ENCODE results near the gene COX5B. TPM values are rescaled to one million over a fixed set of nuclear protein-coding genes. Genes with fewer than 3 reads are reported as not detected.
"Not testable (repeated sequence)": the region's sequence is repeated elsewhere in the genome, so short reads cannot be mapped to it uniquely, and the experiment has no call there.

Gene COX5B, protein sequence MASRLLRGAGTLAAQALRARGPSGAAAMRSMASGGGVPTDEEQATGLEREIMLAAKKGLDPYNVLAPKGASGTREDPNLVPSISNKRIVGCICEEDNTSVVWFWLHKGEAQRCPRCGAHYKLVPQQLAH
- 169 TPM for polyA plus RNA-seq (ENCODE audit: insufficient read length)

DNA sequence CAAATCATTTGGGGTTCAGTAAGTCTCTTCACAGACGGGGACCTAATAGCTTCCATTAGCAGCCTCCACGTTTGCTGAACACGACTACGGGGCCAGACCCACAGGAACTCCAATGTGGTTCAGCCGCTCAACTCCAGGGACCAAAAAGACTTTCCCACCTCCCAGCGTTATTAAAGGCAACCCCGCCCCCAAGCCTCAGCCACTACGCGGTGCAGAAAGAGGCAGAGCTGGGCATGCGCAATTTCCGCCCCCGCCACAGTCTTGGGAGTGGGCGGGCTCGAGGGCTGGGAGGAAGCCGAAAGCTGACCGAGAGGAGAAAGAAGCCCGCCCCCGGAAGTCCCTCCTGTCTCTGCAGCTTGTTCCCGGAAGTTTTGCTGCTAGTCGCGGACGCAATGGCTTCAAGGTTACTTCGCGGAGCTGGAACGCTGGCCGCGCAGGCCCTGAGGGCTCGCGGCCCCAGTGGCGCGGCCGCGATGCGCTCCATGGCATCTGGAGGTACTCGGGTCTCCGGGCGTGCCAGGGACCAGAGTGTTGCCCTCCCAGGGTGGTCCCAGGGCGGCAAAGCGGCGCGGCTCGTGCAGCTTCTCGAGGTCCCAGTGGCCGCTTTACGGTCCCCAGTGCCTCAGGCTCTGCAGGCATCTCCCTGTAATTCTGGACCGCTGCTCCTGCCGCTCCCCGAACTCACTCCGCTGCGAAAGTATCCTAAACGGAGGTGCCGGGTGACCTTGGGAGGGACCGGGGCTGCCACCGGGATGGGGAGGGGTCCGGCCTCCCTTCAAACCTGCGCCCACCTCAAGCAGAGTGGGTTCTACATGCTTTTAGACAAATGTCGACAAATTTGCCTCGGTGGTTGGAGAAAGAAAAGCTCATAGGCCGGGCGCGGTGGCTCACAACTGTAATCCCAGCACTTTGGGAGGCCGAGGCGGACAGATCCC lies at the start of gene COX5B:
TSS of gene COX5B (plus strand) at position 368 of the 935 bp plus-strand sequence. CDS start at position 393, 25 bp downstream.
- peak; percentile 93 for DNase-seq (ENCODE audit: low read depth)

DNA sequence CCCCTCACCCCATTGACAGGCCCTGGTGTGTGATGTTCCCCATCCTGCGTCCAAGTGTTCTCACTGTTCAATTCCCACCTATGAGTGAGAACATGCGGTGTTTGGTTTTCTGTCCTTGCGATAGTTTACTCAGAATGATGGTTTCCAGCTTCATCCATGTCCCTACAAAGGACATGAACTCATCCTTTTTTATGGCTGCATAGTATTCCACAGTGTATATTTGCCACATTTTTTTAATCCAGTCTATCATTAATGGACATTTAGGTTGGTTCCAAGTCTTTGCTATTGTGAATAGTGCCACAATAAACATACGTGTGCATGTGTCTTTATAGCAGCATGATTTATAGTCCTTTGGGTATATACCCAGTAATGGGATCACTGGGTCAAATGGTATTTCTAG lies 49.7 kb upstream of the COX5B start:
- DNase-seq (ENCODE audit: low read depth), result not testable (repeated sequence)

DNA sequence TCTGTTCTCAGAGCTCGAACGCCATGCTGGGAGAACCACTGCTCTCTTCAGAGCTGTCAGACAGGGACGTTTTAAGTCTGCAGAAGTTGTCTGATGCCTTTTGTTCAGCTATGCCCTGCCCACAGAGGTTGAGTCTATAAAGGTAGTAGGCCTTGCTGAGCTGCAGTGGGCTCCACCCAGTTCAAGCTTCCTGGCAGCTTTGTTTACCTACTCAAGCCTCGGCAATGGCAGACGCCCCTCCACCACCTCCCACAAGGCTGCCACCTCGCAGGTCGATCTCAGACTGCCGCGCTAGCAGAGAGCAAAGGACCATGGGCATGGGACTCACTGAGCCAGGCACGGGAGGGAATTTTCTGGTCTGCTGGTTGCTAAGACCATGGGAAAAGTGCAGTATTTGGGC lies 44.3 kb upstream of the COX5B start:
- not testable (repeated sequence) for DNase-seq (ENCODE audit: low read depth)

DNA sequence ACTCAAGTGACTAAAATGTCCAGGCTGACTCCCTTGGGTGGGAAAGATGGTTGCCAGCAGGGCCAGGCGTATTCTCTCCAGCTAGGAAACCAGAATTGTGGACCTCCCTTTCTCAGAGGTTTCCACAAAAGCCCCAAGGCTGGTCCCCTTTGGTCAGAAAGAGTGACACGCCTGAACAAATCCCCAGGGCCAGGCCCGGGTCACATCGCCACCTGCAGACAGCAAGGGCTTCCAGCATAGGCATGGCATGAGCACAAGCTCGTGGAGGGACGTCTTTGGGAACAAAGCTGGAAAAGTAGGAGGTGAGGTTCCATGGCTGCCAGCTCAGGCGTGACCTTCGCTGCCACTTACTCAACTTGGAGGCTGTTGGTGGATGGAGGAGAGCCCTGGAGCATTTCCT lies 40.8 kb upstream of the COX5B start:
- DNase-seq (ENCODE audit: low read depth), result not testable (repeated sequence)

DNA sequence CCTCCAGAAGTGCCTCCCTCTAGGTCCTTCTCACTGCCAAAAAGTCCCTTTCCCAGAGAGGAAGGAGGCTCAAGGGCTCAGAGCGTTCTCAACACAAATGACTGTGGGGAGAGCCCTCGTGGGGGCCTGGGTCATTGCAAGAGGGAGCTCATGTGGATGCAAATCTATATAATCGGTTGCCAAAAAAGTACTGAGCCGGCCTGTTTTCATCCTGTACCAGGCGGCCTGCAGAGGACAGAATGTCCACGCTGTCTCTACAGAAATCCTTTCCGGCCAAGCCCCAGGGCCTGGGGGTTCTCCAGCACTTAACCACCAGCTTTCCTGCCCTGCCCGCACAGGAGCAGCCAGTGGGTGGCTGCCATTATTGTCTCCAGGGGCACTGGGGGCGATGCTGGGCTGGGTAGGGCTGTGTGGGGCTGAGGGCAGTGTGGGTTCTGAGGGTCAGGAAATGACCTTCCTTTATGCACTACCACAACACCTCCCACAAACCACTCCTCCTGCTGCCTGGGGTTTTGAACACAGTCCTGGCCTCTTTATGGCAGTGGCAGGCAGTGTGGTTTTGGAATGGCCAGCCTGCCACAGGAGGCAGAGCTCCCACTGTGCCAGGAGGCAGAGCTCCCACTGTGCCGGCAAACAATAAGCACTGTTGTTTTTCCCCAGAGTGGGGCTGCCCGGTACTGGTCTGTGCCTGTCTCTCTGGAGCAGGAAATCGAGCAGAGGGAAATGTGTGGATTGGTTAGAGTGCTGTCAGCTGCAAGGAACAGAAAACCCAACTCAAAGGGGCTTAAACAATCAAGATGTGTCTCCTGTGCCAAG lies 40.1 kb upstream of the COX5B start:
- DNase-seq (ENCODE audit: low read depth), result not testable (repeated sequence)

DNA sequence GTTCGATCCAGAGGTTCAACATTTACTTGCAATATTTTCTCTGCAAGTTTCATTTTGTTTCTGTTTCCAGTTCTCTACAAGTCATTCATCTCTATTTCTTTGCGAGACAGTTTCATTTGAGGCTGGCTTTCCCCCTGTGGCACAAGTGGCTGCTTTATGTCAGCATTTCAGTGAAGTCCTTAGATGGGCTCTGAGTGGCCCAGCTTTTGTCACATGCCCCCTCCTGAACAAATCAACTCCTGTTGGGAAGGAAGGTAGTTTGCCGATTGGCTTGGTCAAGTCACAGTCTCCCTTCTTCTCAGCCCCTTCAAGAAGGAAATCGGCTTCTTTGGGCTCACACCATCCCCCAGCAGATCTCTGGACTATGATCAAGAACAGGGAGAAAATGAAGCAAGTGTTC lies 37.1 kb upstream of the COX5B start:
- DNase-seq (ENCODE audit: low read depth), result not testable (repeated sequence)

DNA sequence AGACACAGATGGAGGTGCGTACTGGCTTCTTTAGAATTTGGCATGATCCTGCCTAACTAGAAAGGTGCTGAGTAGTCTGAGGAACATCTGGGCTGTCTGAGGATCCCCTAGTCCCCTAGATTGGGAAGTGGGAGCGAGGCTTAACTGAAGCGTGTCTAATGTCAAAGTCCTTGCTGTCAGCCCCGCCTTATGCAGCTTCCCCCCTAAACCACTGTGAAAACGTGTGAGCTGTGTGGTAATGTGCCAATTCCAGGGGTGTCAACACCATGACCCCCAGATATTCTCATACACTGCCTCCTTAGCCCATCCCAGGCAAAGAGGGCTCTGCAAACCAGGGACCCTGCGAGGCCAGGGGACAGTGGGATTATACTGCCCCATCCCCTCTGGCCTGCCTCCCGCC lies 34.0 kb upstream of the COX5B start:
- DNase-seq (ENCODE audit: low read depth), result not testable (repeated sequence)

DNA sequence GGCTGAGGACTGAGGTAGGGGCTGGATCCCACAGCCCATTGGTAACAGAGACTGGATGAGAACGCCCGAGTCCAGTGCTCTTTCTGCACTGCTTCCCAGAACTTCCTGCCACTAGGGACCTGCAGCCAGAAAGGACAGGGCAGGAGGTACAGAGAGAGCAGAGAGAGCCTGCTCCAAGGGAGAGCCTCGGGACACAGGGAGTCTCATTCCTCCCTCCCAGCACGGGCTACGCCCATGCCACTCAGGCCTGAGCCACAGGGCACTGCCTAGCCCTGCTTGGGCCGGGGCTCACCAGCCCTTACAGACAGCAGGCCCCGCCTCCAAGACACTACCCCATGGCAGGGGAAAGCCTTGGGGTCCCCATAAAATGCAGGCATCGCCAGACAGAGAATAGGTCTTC lies 30.1 kb upstream of the COX5B start:
- DNase-seq (ENCODE audit: low read depth), result not testable (repeated sequence)

DNA sequence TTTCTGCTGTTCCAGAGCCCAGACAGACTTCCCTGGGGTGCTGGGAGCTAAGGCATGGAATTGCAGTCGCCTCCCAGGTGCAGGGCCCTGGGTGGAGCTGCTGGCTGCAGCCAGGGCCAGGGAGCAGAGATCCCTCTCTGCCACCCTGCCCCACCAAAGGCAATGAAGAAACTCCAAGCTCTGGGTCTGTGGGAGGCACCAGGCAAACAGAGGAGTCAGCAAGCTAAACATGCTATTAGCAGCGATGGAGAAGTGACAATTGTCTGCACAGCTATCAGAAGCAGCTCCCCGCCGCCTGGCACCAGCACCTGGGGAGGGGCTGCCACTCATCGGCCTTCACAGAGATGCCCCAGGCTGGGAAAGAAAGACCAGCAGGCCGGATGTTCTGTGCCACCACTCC lies 28.0 kb upstream of the COX5B start:
- no peak for DNase-seq (ENCODE audit: low read depth)

DNA sequence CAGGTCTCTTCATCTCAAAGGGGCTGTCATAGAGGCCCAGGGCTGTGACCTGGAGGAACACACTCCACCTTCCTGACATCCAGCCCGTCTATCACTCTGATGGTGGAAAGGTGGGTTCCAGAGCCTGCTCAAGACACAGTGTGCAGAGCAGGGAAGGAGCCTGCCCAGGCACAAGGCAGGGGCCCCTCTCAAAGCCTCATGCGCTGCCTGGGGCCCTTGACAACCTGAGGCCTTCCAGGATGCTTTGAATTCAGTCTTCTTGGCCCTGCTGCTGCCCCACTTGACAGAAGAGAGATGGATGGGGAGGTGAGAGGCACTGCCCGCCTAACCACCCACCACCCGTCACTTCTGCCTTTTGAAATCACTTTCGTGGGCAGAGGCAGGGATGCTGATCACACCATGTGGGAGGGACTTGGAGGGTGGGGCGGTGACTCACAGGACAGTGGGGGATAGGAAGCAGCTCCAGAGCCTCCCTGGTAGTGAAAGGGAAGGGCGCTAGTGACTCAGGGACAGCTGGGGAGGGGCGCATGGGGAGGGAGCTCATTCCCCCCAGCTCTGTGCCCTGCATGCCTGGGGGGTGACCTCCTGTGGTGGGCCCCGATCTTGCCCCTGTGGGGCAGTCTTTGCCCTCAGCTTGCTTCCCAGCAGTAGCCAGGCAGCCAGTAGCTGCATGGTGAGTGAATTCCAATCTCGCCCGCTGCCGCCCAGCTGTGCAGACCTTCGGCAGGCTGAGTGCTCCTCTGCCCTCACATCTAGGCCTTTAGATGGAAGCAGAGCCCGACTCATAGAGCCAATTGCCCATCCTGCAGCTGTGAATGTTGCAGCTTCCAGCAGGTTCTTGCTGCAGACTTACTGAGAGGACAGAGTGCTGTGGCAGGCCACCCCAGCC lies 26.7 kb upstream of the COX5B start:
- not testable (repeated sequence) for DNase-seq (ENCODE audit: low read depth)

DNA sequence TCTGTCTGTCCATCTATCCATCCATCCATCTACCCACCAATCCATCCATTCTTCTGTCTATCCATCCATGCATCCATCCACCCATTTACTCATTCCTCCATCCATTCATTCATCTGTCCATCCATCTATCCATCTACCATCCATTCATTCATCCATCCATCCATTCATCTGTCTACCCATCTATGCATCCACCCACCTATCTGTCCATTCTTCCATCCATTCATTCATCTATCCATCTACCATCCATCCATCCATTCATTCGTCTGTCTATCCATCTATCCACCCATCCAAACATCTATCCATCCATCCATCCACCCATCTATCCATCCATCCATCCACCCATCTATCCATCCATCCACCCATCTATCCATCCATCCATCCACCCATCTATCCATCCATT lies 25.4 kb upstream of the COX5B start:
- DNase-seq (ENCODE audit: low read depth), result not testable (repeated sequence)

DNA sequence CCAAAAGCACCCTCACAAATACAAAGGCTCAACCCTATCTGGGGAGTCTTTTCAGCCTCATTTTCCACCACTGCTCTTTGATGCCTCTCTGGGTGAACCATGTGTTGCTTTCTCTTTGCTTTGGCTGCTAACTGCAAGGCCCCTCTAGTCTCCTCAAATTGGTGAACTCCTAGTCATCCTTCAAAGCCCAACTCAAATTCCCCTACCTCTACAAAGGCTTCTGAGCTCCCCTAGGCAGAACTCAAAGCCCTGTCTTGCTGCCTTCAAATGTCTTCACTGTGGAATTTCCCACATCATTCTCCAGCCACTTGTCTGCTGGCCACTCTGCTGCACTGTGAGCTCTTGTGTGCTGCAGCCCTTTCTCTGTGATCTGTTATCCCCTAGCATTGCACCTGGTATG lies 22.9 kb upstream of the COX5B start:
- not testable (repeated sequence) for DNase-seq (ENCODE audit: low read depth)

DNA sequence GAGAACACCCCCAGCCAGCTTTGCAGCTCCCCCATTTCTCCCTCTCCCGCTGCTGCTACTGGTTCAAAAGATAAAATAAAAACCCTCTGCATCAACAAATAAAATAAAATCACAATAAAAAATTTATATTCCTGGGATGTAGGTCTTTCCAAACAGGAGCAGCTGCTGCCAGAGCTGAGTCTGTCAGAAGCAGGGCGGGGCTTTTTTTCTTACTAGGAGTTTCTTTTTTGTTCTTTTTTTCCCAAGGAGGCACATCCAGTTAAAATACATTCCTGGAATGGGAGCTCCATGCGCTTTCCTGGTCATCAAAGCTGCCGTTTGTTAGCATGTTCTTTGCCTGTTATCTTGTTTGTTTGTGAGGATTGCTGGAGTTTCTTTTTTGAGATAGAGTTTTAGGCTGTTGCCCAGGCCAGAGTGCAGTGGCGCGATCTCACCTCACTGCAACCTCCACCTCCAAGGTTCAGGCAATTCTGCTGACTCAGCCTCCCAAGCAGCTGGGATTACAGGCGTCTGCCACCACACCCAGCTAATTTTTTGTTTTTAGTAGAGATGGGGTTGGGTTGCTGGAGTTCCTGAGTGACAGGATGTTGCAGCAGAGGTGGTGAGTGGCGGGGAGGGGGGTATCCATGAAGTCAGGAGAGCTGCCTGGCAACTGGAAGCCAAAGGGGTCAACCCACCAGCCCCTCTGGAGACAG lies 20.4 kb upstream of the COX5B start:
- not testable (repeated sequence) for DNase-seq (ENCODE audit: low read depth)

DNA sequence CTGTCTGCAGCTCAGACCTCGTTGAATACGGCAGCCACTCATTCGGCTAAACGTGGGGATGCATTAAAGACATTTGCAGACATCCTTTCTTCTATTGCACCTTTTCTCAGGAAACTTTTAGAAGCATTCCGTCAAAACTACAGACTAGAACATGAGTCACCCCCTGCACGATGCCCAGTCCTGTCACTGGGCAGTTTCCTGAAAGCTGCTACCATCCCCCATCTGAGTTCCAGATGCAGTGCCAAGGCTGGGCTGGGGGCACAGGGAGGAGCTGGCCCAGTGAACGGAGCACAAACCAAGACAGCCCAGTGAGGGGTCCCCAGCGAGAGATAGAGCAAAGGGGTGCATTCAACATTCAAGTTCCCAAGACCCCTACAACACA lies 19.8 kb upstream of the COX5B start:
- not testable (repeated sequence) for DNase-seq (ENCODE audit: low read depth)

DNA sequence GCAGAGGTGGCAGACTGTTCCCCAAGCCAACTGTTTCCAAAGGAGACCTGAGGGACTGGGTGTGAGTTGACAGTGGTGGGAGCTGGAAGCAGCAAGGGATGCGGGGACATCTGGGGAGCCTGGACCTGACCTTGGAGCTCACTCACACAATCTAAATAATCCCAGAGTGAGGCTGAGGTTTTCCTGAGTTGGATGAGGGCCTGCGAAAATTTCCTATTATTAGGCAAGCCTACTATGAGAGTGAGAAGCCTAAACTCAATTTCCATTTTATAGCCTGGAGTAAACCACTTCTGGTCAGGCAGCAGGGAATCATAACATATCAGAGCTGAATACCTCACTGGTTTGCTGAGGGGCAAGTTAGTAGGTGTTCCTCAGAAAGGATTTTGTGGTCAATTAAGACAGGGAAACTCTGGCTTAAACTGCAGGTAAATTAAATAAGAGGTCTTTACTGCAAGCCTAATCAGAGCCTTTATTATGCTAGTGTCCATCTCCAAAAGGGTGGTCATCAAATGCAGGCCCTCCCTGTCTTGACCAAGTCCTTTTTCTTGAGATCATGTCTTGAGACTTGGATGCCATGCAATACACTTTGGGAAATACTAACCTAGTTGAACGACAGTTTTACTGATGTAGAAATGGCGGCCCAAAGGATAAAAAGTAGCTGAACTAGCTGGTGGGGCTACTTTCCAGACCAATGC lies 1.7 kb upstream of the COX5B start:
- no peak for DNase-seq (ENCODE audit: low read depth)

DNA sequence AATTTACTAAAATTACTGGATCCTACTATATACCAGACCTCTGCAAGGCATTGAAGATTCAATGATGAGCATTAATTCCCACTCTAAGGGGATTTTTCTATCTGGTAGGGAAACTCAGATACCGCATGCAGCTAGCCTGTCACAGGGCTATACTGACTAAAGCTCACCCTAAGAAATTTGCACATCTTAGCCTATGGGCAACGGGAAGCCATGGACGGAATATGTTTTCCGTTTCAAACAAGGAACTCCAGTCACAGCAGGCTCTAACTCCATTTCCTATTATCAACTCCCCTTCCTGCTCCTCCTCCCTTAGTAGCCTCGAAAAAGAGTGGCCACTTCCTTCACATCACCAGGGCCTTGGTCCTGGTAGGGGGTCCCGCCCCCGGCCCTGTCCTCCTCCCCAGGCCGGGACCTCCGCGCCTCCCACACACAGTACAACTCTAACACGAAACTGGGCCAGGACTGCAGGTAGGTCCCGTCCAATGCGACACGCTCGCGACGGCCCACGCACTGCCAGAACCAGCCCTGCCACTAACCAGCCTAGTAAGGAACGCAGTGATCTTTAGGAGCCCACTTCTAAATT lies 659 bp upstream of the COX5B start:
- DNase-seq (ENCODE audit: low read depth), result no peak

DNA sequence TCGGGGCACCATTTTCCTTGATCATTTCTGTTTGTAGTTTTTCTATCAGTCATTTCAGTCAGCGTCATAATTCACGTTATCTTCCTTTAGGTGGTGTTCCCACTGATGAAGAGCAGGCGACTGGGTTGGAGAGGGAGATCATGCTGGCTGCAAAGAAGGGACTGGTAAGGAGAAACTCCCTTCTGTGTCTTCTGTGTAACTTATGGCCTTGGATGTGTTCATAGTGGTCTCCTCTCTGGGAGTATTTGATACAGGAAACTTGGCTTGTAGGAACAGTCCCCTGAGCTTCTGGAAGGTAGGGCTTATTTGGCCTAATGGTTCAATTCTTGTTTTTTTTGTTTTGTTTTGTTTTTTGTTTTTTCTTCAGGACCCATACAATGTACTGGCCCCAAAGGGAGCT lies 1.1 kb downstream of the COX5B start:
- no peak for DNase-seq (ENCODE audit: low read depth)

DNA sequence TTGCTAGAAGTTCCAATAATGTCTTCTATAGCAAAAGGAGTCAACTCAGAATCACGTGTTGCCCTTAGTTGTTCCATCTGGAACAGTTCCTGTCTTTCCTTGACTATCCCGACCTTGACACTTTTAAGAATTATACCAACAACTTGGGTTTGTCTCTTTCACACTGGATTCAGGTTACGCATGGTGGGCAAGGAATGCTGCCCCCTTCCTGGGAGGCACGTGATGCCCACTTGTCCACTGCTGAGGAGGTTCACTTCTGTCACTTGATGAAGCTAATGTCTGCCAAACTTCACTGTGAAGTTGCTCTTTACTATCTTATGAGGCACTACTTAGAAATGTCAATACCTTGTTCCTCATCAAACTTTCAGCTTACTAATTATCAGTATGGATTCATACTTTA lies 5.3 kb downstream of the COX5B start:
- no peak for DNase-seq (ENCODE audit: low read depth)

DNA sequence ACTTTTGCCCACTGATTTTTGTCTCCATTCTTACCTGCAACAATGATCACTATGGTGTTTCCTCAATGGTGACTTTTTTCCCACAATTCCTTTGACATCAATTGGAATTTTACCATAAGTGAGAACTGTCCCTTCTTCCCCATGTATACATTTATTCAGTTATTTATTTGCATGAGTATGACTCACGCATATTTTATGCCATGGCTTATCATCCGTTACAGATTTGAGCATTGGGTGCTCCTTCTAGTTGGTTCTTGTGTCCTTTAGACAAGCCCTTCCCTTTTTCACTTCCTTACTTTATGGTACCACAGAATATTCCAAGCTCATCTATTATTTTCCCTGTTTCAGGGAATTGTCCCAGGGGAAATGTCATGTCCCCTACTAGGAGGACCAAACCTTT lies 7.6 kb downstream of the COX5B start:
- DNase-seq (ENCODE audit: low read depth), result no peak

DNA sequence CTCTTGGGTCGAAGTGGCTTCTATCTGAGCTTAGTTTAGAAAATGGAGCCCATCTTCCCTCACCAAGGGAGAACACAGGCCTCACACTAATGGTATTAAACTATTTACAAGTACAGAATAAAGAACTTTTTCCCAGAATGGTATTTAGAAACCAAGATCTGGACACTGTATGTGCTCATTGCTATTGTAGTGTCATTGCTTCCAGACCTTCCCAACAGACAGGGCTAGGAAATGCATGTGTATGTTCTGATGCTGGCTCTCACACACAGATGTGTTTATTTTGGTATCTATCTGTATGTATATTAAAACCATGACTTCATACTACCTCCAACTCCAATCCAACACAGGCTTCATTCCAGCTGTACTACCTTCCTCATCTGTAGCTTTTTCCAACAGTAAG lies 8.0 kb downstream of the COX5B start:
- DNase-seq (ENCODE audit: low read depth), result no peak
